ENCODE results near the gene IDUA. TPM values are rescaled to one million over a fixed set of nuclear protein-coding genes. Genes with fewer than 3 reads are reported as not detected.

IDUA gene
- total RNA-seq, 1 donor from 2014 or later, result 32.9 TPM

DNA sequence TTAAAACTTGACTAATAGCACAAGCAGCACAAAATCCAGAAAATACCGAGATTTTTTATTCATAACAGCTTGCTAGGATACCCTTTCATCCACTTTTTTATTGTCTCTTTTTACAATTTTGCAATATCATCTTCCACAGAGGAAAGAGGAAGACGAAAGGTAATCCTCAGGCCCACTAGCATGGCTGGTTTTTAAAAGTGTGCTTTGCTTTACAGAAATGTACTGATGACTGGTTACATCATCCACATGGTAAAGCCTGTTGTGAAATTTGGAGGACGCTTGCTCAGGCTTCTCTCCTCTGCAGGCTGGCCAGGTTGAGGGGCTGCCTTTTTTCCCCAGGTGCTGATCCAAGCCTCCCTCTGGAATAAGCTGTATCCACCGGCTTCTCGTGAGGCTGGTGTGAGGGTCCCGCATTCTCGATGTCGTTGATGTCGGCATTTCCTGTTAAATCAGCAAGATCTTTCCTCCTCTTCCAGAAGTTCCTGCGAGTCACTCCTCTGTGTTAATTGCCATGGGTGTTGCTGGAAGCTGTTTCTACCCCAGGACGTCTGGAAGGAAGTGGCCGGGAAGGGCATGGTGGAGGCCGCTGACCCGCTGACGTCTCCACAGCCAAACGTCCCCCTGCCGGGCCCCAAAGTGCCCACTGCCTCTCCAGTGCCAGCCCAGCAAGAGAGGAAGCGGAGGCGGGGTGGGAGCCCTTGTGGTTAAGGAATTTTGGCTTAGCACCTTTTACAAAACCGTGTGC lies 7.7 kb upstream of the IDUA start:
- POLR2A ChIA-PET, result no interaction called here

GRCh38 chr4:982291-982690 lies 4.6 kb upstream of the IDUA start:
- no peak overlapping the region for H3K27ac Mint-ChIP-seq
- peaks cover 15% of the 10 kb centered on the region for H3K4me1 Mint-ChIP-seq
- H3K9me3 Mint-ChIP-seq, result no peaks in the 10 kb centered on the region
- intact Hi-C loops (cut with micrococcal nuclease), result loop anchor here (10.0 kb wide), 1 partner anchor 647 kb away; the partner anchor contains the start of gene ZNF141
- H3K36me3 Mint-ChIP-seq (ENCODE audit: low read depth), result no peaks in the 10 kb centered on the region
- ATAC-seq (ENCODE audit: low read depth) (no peak), DNase-seq (no peak)
- H3K27me3 Mint-ChIP-seq, result no peaks in the 10 kb centered on the region
- ChIA-PET CTCF (no interaction called here), POLR2A (no interaction called here)
- no peak overlapping the region for H3K4me3 Mint-ChIP-seq
- TF ChIP-seq, protein P1, sequence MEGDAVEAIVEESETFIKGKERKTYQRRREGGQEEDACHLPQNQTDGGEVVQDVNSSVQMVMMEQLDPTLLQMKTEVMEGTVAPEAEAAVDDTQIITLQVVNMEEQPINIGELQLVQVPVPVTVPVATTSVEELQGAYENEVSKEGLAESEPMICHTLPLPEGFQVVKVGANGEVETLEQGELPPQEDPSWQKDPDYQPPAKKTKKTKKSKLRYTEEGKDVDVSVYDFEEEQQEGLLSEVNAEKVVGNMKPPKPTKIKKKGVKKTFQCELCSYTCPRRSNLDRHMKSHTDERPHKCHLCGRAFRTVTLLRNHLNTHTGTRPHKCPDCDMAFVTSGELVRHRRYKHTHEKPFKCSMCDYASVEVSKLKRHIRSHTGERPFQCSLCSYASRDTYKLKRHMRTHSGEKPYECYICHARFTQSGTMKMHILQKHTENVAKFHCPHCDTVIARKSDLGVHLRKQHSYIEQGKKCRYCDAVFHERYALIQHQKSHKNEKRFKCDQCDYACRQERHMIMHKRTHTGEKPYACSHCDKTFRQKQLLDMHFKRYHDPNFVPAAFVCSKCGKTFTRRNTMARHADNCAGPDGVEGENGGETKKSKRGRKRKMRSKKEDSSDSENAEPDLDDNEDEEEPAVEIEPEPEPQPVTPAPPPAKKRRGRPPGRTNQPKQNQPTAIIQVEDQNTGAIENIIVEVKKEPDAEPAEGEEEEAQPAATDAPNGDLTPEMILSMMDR (IDR thresholded peaks at IDR 0.05), result no peak

More for the DNA sequence above, 7.7 kb upstream of the IDUA start:
- intact Hi-C loops (cut with micrococcal nuclease), result no loop called here
- H3K4me3 Mint-ChIP-seq, result no peak overlapping the region
- no peak overlapping the region for H3K27ac Mint-ChIP-seq
- H3K4me1 Mint-ChIP-seq, result no peaks in the 10 kb centered on the region
- H3K9me3 Mint-ChIP-seq, result no peaks in the 10 kb centered on the region
- no peaks in the 10 kb centered on the region for H3K27me3 Mint-ChIP-seq
- TF ChIP-seq, protein P1 (IDR thresholded peaks at IDR 0.05), result no peak
- CTCF ChIA-PET, result no interaction called here
- ATAC-seq (ENCODE audit: low read depth), result no peak
- DNase-seq, result no peak
- H3K36me3 Mint-ChIP-seq (ENCODE audit: low read depth), result no peaks in the 10 kb centered on the region

DNA sequence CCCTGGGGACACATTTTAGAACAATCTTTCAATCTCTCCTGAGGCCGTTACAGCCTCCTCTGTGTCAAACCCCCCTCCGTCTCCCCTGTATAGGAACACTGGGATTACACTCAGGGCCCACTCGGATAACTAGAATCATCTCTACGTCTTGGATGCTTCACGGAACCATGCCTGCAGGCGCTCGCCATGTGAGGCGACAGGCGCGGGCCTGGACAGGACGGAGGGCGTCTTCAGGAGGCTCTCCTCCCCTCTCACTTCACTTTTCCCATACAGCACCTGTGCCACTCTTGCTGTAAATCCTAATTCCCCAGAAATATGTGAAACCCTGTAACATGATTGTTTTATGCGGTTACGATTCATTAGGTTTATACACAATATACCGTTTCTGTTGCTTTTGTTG lies 4.0 kb upstream of the IDUA start:
- ChIA-PET CTCF (no interaction called here), POLR2A (no interaction called here)
- no peak for DNase-seq
- Mint-ChIP-seq H3K9me3 (no peaks in the 10 kb centered on the region), H3K4me3 (no peak overlapping the region), H3K27me3 (no peaks in the 10 kb centered on the region), H3K4me1 (peaks cover 15% of the 10 kb centered on the region), H3K36me3 (ENCODE audit: low read depth) (no peaks in the 10 kb centered on the region), H3K27ac (no peak overlapping the region)
- intact Hi-C loops (cut with micrococcal nuclease), result loop anchor here (10.0 kb wide), 1 partner anchor 648 kb away; the partner anchor contains the start of gene ZNF141
- no peak for ATAC-seq (ENCODE audit: low read depth)
- TF ChIP-seq, protein P1 (IDR thresholded peaks at IDR 0.05), result no peak

GRCh38 chr4:984336-985054 lies 2.3 kb upstream of the IDUA start:
- intact Hi-C loops (cut with micrococcal nuclease), result loop anchor here (5.0 to 10.0 kb wide), 2 partner anchors 62 to 650 kb away; partner anchors contain the start of gene ZNF141
- H3K27ac Mint-ChIP-seq, result no peak overlapping the region
- no peaks in the 10 kb centered on the region for H3K9me3 Mint-ChIP-seq
- H3K36me3 Mint-ChIP-seq (ENCODE audit: low read depth), result peaks cover under 1% of the 10 kb centered on the region
- peaks cover 19% of the 10 kb centered on the region for H3K4me1 Mint-ChIP-seq
- POLR2A ChIA-PET, result interaction anchor here (0.6 kb wide), 1 partner anchor 285 kb away, joined by 9 read pairs; no protein-coding TSS in a partner anchor
- TF ChIP-seq, protein P1 (IDR thresholded peaks at IDR 0.05), result no peak
- peak overlapping the region; percentile 59 for H3K4me3 Mint-ChIP-seq
- DNase-seq (no peak), ATAC-seq (ENCODE audit: low read depth) (no peak)
- H3K27me3 Mint-ChIP-seq, result no peaks in the 10 kb centered on the region
- CTCF ChIA-PET, result no interaction called here
